Activated T-helper 1 cell treated with Interleukin-2 at 50 U/mL for 16 hours (primary cell): Measurements from ENCODE around the gene ACADM.
"Not testable (repeated sequence)": the region's sequence is repeated elsewhere in the genome, so short reads cannot be mapped to it uniquely, and the experiment has no call there.

ENCODE experiments used
- DNase-seq: peaks from one replicate; pipeline ENCODE4 v3.0.0-alpha.2; 2020; ENCODE audit warnings: low read depth

Gene ACADM

GRCh38 chr1:75794382-75794781 lies 69.9 kb downstream of the ACADM start:
- no peak for DNase-seq

GRCh38 chr1:75795703-75796193 lies 71.2 kb downstream of the ACADM start:
- no peak for DNase-seq

GRCh38 chr1:75796376-75797272 lies 72.1 kb downstream of the ACADM start, which contains the start of gene MSH4:
Gene MSH4 (plus strand): TSS chr1:75796882. CDS start chr1:75796986, 104 bp downstream.
- no peak for DNase-seq

- DNase-seq, result no peak
These were observed 72.7 kb downstream of the ACADM start for GRCh38 chr1:75797273-75797588.

GRCh38 chr1:75797606-75798216 lies 73.2 kb downstream of the ACADM start:
- DNase-seq, result no peak

GRCh38 chr1:75801480-75801879 lies 77.0 kb downstream of the ACADM start:
- DNase-seq, result not testable (repeated sequence)

- no peak for DNase-seq
These were observed 84.4 kb downstream of the ACADM start for GRCh38 chr1:75808921-75809320.

GRCh38 chr1:75810113-75810512 lies 85.6 kb downstream of the ACADM start:
- not testable (repeated sequence) for DNase-seq

- DNase-seq, result no peak
These were observed 86.9 kb downstream of the ACADM start for GRCh38 chr1:75811211-75811981.

- DNase-seq, result no peak
These were observed 87.6 kb downstream of the ACADM start for GRCh38 chr1:75812065-75812464.
